ENCODE measurements around the gene HERPUD2.

The HERPUD2 gene, protein sequence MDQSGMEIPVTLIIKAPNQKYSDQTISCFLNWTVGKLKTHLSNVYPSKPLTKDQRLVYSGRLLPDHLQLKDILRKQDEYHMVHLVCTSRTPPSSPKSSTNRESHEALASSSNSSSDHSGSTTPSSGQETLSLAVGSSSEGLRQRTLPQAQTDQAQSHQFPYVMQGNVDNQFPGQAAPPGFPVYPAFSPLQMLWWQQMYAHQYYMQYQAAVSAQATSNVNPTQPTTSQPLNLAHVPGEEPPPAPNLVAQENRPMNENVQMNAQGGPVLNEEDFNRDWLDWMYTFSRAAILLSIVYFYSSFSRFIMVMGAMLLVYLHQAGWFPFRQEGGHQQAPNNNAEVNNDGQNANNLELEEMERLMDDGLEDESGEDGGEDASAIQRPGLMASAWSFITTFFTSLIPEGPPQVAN

DNA sequence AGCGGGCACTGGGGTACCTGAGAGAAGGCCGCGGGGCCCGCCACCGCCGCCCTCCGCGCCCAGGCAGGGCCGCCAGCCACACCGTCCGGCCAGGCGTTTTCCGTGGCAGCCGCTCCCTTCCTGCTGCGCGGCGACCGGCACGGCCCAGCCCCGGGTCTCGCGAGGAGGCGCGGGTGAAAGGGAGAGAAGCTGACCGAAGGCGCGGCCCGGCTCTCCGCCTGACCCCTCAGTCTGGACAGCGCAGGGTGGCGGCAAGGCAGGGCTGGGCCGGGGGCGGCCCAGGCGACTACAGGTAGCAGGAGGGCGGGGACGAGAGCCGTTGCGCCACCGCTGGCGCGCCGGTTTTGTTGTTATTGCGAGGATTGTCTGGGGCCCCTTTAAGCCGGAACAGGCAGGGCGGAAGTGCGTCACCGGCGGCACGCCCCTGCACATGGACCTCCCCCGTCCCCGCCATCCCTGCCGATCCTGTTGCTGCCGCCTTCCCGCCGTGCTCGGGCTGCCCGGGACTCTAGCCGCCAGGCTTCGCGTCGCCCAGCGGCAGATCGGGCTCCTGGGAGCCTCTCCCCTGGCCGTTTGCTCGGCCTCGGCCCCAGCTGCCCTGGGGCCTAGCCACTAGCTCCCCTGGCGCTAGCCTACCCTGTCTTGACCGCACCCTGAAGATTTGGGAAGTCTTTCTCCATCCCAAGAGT is at the start of gene HERPUD2:
Gene HERPUD2, minus strand, starts transcription at position 352 of the 689 bp plus-strand sequence. CDS start 805 bp downstream, outside the sequence.
- H3K36me3 Mint-ChIP-seq (ENCODE audit: low read depth), result peaks cover 66% of the 10 kb centered on the region
- peaks cover 62% of the 10 kb centered on the region for H3K9me3 Mint-ChIP-seq
- DNase-seq, result peak; percentile 90
- H3K27ac Mint-ChIP-seq, result peak within 1 kb of the TSS; percentile 95
- peaks cover 4% of the 10 kb centered on the region for H3K27me3 Mint-ChIP-seq (ENCODE audit: low read depth, poor library complexity)
- TF ChIP-seq, protein P1, sequence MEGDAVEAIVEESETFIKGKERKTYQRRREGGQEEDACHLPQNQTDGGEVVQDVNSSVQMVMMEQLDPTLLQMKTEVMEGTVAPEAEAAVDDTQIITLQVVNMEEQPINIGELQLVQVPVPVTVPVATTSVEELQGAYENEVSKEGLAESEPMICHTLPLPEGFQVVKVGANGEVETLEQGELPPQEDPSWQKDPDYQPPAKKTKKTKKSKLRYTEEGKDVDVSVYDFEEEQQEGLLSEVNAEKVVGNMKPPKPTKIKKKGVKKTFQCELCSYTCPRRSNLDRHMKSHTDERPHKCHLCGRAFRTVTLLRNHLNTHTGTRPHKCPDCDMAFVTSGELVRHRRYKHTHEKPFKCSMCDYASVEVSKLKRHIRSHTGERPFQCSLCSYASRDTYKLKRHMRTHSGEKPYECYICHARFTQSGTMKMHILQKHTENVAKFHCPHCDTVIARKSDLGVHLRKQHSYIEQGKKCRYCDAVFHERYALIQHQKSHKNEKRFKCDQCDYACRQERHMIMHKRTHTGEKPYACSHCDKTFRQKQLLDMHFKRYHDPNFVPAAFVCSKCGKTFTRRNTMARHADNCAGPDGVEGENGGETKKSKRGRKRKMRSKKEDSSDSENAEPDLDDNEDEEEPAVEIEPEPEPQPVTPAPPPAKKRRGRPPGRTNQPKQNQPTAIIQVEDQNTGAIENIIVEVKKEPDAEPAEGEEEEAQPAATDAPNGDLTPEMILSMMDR (IDR thresholded peaks at IDR 0.05), result no peak
- H3K4me3 Mint-ChIP-seq, result peak within 1 kb of the TSS; percentile 93
- peaks cover 54% of the 10 kb centered on the region for H3K4me1 Mint-ChIP-seq

DNA sequence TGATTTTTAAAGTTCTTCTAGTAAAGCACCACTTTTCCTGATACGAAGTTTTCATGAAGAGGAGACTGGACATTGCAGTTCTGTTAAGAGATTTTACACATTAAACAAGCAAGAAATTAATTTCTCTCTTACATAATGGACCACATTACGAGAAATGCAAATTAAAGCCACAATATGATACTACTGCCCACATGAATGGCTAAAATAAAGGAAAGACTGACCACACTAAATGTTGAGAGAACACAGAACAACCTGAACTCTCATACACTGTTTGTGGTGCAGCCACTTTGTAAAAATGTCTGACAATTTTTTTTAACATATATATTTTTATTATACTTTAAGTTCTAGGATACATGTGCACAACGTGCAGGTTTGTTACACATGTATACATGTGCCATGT is 44.0 kb upstream of the HERPUD2 start:
- Mint-ChIP-seq H3K27ac (no peak overlapping the region), H3K9me3 (peaks cover 28% of the 10 kb centered on the region), H3K4me3 (no peak overlapping the region), H3K36me3 (ENCODE audit: low read depth) (no peaks in the 10 kb centered on the region), H3K27me3 (ENCODE audit: low read depth, poor library complexity) (peaks cover 7% of the 10 kb centered on the region), H3K4me1 (peaks cover 7% of the 10 kb centered on the region)
- DNase-seq, result no peak
- TF ChIP-seq, protein P1 (IDR thresholded peaks at IDR 0.05), result no peak

DNA sequence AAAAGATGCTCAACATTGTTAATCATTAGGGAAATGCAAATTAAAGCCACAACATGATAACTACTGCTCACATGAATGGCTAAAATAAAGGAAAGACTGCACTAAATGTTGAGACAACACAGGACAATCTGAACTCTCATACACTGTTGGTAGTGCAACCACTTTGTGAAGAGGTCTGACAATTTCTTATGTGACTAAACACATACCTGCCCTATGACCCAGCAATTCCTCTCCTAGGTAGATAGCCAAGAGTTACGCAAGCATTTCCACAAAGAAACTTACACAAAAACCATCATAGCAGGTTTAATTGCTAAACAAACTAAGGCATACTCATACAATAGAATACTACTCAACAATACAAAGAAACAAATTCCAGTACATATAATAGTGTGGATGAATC is 41.8 kb upstream of the HERPUD2 start:
- Mint-ChIP-seq H3K4me1 (peaks cover 18% of the 10 kb centered on the region), H3K27me3 (ENCODE audit: low read depth, poor library complexity) (peaks cover 7% of the 10 kb centered on the region), H3K4me3 (no peak overlapping the region), H3K36me3 (ENCODE audit: low read depth) (no peaks in the 10 kb centered on the region), H3K27ac (no peak overlapping the region), H3K9me3 (peaks cover 14% of the 10 kb centered on the region)
- DNase-seq, result no peak
- TF ChIP-seq, protein P1 (IDR thresholded peaks at IDR 0.05), result no peak

DNA sequence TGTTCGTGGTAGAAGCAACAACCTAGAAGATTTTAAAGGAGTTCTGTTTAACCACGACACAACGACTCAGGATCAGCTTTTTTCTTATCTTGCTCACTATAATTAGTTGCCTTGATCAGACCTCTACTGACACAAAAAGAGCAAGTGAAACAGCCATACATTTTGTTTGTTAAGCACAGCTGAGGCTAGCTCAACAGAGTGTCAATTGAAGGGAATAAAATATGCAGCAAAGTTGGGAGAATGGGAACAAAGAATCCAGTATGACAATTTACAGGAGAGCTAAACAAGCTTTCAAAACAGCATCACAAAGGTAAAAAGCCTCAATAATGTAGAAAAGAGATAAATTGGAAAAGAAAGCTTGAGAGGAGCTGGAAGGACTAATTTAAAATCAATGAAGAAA is 40.5 kb upstream of the HERPUD2 start:
- Mint-ChIP-seq H3K36me3 (ENCODE audit: low read depth) (no peaks in the 10 kb centered on the region), H3K4me3 (no peak overlapping the region), H3K27me3 (ENCODE audit: low read depth, poor library complexity) (peaks cover 7% of the 10 kb centered on the region), H3K27ac (no peak overlapping the region), H3K4me1 (peaks cover 18% of the 10 kb centered on the region), H3K9me3 (peaks cover 5% of the 10 kb centered on the region)
- TF ChIP-seq, protein P1 (IDR thresholded peaks at IDR 0.05), result no peak
- no peak for DNase-seq

DNA sequence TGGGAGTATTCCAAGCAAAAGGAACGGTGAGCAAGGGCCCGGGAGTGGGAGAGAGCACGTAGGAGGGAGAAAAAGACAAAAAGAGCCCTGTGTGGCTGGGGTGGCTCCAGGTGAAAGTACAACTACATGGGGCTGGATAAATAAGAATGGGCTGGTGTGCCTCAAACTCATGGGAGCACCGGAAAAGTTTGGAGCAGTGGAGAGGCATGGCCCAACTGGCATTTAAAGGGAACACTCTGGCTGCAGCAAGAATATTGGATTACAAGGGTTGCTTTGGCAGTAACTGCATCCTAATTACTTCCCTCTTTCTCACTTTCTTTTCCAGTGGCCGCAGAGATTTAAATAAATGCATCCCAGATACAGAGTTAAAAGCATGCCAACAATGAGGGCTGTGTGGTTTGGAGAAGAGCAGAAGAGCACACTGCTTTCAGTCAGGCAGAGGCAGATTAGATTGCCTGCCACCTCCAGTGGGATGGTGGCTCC is 39.1 kb upstream of the HERPUD2 start:
- no peak for DNase-seq
- Mint-ChIP-seq H3K4me3 (no peak overlapping the region), H3K27ac (peak overlapping the region; percentile 57), H3K27me3 (ENCODE audit: low read depth, poor library complexity) (peaks cover 7% of the 10 kb centered on the region), H3K4me1 (peaks cover 19% of the 10 kb centered on the region), H3K9me3 (no peaks in the 10 kb centered on the region), H3K36me3 (ENCODE audit: low read depth) (no peaks in the 10 kb centered on the region)
- TF ChIP-seq, protein P1 (IDR thresholded peaks at IDR 0.05), result no peak

Measured in nephron progenitor cell (in vitro differentiated cells).